HEK293 (cell line): ENCODE data around the gene SUFU.

ENCODE experiments used
- GLIS1 ChIP-seq: fragments of 450-650 bp; formaldehyde crosslinking; IDR thresholded peaks from 2 replicates; pipeline ENCODE4 v1.5.1; 2016; ENCODE audit warnings: missing biosample characterization, missing genetic modification characterization
- GLIS2 ChIP-seq: fragments of 450-650 bp; formaldehyde crosslinking; IDR thresholded peaks from 2 replicates; pipeline ENCODE4 v1.5.1; 2016; ENCODE audit warnings: missing biosample characterization, missing genetic modification characterization
- HOXC10 ChIP-seq: sonication (generic); formaldehyde crosslinking; IDR thresholded peaks from 2 replicates; pipeline ENCODE4 v1.8.1; 2023; ENCODE audit warnings: mild to moderate bottlenecking, missing genetic modification reagents
- HOXD13 ChIP-seq: sonication (generic); formaldehyde crosslinking; IDR thresholded peaks from 2 replicates; pipeline ENCODE4 v1.8.0; 2022; ENCODE audit warnings: missing genetic modification reagents, borderline replicate concordance
- KLF10 ChIP-seq: fragments of 450-650 bp; IDR thresholded peaks from 2 replicates; pipeline ENCODE4 v1.5.1; 2018; ENCODE audit warnings: missing biosample characterization, mild to moderate bottlenecking, missing genetic modification characterization
- PRDM10 ChIP-seq: fragments of 450-650 bp; formaldehyde crosslinking; IDR thresholded peaks from 2 replicates; pipeline ENCODE4 v1.5.1; 2016; ENCODE audit warnings: missing biosample characterization, missing genetic modification characterization
- SP2 ChIP-seq: fragments of 450-650 bp; formaldehyde crosslinking; IDR thresholded peaks from 2 replicates; pipeline ENCODE4 v1.5.1; 2016; ENCODE audit warnings: missing biosample characterization, missing genetic modification characterization
- WT1 ChIP-seq: fragments of 450-650 bp; formaldehyde crosslinking; IDR thresholded peaks from 2 replicates; pipeline ENCODE4 v1.5.1; 2016; ENCODE audit warnings: missing biosample characterization, missing genetic modification characterization
- YY1 ChIP-seq: fragments of 450-650 bp; formaldehyde crosslinking; IDR thresholded peaks from 2 replicates; pipeline ENCODE4 v1.5.1; 2018; ENCODE audit warnings: missing biosample characterization, missing genetic modification characterization
- ZBTB49 ChIP-seq: fragments of 450-650 bp; formaldehyde crosslinking; IDR thresholded peaks from 2 replicates; pipeline ENCODE4 v1.5.1; 2016; ENCODE audit warnings: missing biosample characterization, missing genetic modification characterization, low read depth
- ZBTB8A ChIP-seq: fragments of 450-650 bp; formaldehyde crosslinking; IDR thresholded peaks from 2 replicates; pipeline ENCODE4 v1.5.1; 2016; ENCODE audit warnings: missing biosample characterization, missing genetic modification characterization
- ZIC2 ChIP-seq: fragments of 450-650 bp; formaldehyde crosslinking; IDR thresholded peaks from 2 replicates; pipeline ENCODE4 v1.5.1; 2016; ENCODE audit warnings: missing biosample characterization, missing genetic modification characterization
- ZNF114 ChIP-seq: fragments of 450-650 bp; formaldehyde crosslinking; IDR thresholded peaks from 2 replicates; pipeline ENCODE4 v1.5.0; 2017; ENCODE audit warnings: missing biosample characterization, missing genetic modification characterization
- ZNF133 ChIP-seq: fragments of 450-650 bp; formaldehyde crosslinking; IDR thresholded peaks from 2 replicates; pipeline ENCODE4 v1.5.1; 2016; ENCODE audit warnings: missing biosample characterization, missing genetic modification characterization
- ZNF157 ChIP-seq: fragments of 450-650 bp; formaldehyde crosslinking; IDR thresholded peaks from 2 replicates; pipeline ENCODE4 v1.5.1; 2016; ENCODE audit warnings: missing biosample characterization, missing genetic modification characterization
- ZNF214 ChIP-seq: fragments of 450-650 bp; formaldehyde crosslinking; IDR thresholded peaks from 2 replicates; pipeline ENCODE4 v1.5.1; 2017; ENCODE audit warnings: missing biosample characterization, mild to moderate bottlenecking, missing genetic modification characterization, borderline replicate concordance
- ZNF24 ChIP-seq: fragments of 450-650 bp; formaldehyde crosslinking; IDR thresholded peaks from 2 replicates; pipeline ENCODE4 v1.5.1; 2016; ENCODE audit warnings: missing biosample characterization, missing genetic modification characterization
- ZNF266 ChIP-seq: fragments of 450-650 bp; formaldehyde crosslinking; IDR thresholded peaks from 2 replicates; pipeline ENCODE4 v1.5.1; 2016; ENCODE audit warnings: missing biosample characterization, missing genetic modification characterization, low read depth
- ZNF274 ChIP-seq, 2 experiments: fragments of 200-500 bp in 1 of 2; fragments of 450-650 bp in 1 of 2; sonication (Bioruptor generic) in 1 of 2; formaldehyde crosslinking in 1 of 2; IDR thresholded peaks; 2 replicates each; pipeline versions ENCODE4 v1.5.1 to v1.6.1; 2014 to 2016; ENCODE audit warnings: borderline replicate concordance in 1 of 2, inconsistent platforms in 1 of 2, low read length in 1 of 2, missing biosample characterization in 1 of 2, missing genetic modification characterization in 1 of 2
- ZNF362 ChIP-seq: fragments of 450-650 bp; formaldehyde crosslinking; IDR thresholded peaks from 2 replicates; pipeline ENCODE4 v1.5.1; 2016; ENCODE audit warnings: missing biosample characterization, missing genetic modification characterization
- ZNF473 ChIP-seq: fragments of 450-650 bp; formaldehyde crosslinking; IDR thresholded peaks from 2 replicates; pipeline ENCODE4 v1.5.1; 2017; ENCODE audit warnings: missing biosample characterization, missing genetic modification characterization
- ZNF518A ChIP-seq: fragments of 450-650 bp; formaldehyde crosslinking; conservative IDR thresholded peaks from 2 replicates; pipeline ENCODE4 v1.5.1; 2016; ENCODE audit warnings: low read depth, missing biosample characterization, missing genetic modification characterization
- ZNF521 ChIP-seq: fragments of 450-650 bp; formaldehyde crosslinking; IDR thresholded peaks from 2 replicates; pipeline ENCODE4 v1.5.1; 2017; ENCODE audit warnings: missing biosample characterization, mild to moderate bottlenecking, missing genetic modification characterization
- ZNF558 ChIP-seq: fragments of 450-650 bp; formaldehyde crosslinking; IDR thresholded peaks from 2 replicates; pipeline ENCODE4 v1.5.1; 2016; ENCODE audit warnings: missing biosample characterization, missing genetic modification characterization
- ZNF560 ChIP-seq: fragments of 450-650 bp; formaldehyde crosslinking; IDR thresholded peaks from 2 replicates; pipeline ENCODE4 v1.5.1; 2017; ENCODE audit warnings: missing biosample characterization, missing genetic modification characterization, borderline replicate concordance
- ZNF596 ChIP-seq: fragments of 450-650 bp; IDR thresholded peaks from 2 replicates; pipeline ENCODE4 v1.5.0; 2018; ENCODE audit warnings: missing biosample characterization, mild to moderate bottlenecking, missing genetic modification characterization, moderate library complexity
- ZNF768 ChIP-seq: fragments of 450-650 bp; formaldehyde crosslinking; IDR thresholded peaks from 2 replicates; pipeline ENCODE4 v1.5.1; 2018; ENCODE audit warnings: missing biosample characterization, mild to moderate bottlenecking, missing genetic modification characterization
- ZNF777 ChIP-seq: fragments of 450-650 bp; formaldehyde crosslinking; IDR thresholded peaks from 2 replicates; pipeline ENCODE4 v1.5.1; 2017; ENCODE audit warnings: missing biosample characterization, missing genetic modification characterization, borderline replicate concordance

The SUFU gene

GRCh38 chr10:102461187-102462054 lies 42.4 kb upstream of the SUFU start (continued):
- 0 out of 2 replicates have a peak, but pooled peaks have one; percentile 44 for TF ChIP-seq ZNF777
- TF ChIP-seq PRDM10 (tag by site-specific recombination): peak; percentile 70
- TF ChIP-seq HOXD13 (CRISPR knock-in tag): no peak
- no peak for TF ChIP-seq ZNF133 (tag by site-specific recombination)
- peak; percentile 37 for TF ChIP-seq KLF10
- peak; percentile 72 for TF ChIP-seq ZNF518A (tag by site-specific recombination)
- no peak for TF ChIP-seq ZNF266 (tag by site-specific recombination)
- TF ChIP-seq ZIC2 (tag by site-specific recombination): no peak
- no peak for TF ChIP-seq ZNF362 (tag by site-specific recombination)
- TF ChIP-seq YY1 (tag by site-specific recombination): peak; percentile 97
- TF ChIP-seq ZNF596 (tag by site-specific recombination): no peak
- no peak for TF ChIP-seq ZNF214
- TF ChIP-seq ZNF274 (IDR thresholded peaks at IDR 0.05; ENCODE audit: low read length): no peak
- no peak for TF ChIP-seq ZNF274 (tag by site-specific recombination; IDR thresholded peaks at IDR 0.05; ENCODE audit: borderline replicate concordance)
- no peak for TF ChIP-seq ZNF114 (tag by site-specific recombination)
- TF ChIP-seq ZBTB49 (tag by site-specific recombination): no peak
- TF ChIP-seq ZNF560: no peak
- TF ChIP-seq GLIS1 (tag by site-specific recombination): peak; percentile 67
- no peak for TF ChIP-seq HOXC10 (CRISPR knock-in tag)
- TF ChIP-seq ZNF521 (tag by site-specific recombination): no peak
- TF ChIP-seq ZBTB8A (tag by site-specific recombination): peak; percentile 89
- TF ChIP-seq GLIS2: peak; percentile 78
- peak; percentile 81 for TF ChIP-seq SP2 (tag by site-specific recombination)
- TF ChIP-seq ZNF24 (tag by site-specific recombination): peak; percentile 22; the same call in 1 of the 2 replicates
- no peak for TF ChIP-seq ZNF157 (tag by site-specific recombination)
- TF ChIP-seq ZNF768 (tag by site-specific recombination): no peak
- no peak for TF ChIP-seq ZNF558 (tag by site-specific recombination)
- no peak for TF ChIP-seq ZNF473 (tag by site-specific recombination)
- TF ChIP-seq WT1 (tag by site-specific recombination): peak; percentile 41; the same call in 1 of the 2 replicates
